ENCODE measurements around the gene TBL3.

TBL3 gene

DNA sequence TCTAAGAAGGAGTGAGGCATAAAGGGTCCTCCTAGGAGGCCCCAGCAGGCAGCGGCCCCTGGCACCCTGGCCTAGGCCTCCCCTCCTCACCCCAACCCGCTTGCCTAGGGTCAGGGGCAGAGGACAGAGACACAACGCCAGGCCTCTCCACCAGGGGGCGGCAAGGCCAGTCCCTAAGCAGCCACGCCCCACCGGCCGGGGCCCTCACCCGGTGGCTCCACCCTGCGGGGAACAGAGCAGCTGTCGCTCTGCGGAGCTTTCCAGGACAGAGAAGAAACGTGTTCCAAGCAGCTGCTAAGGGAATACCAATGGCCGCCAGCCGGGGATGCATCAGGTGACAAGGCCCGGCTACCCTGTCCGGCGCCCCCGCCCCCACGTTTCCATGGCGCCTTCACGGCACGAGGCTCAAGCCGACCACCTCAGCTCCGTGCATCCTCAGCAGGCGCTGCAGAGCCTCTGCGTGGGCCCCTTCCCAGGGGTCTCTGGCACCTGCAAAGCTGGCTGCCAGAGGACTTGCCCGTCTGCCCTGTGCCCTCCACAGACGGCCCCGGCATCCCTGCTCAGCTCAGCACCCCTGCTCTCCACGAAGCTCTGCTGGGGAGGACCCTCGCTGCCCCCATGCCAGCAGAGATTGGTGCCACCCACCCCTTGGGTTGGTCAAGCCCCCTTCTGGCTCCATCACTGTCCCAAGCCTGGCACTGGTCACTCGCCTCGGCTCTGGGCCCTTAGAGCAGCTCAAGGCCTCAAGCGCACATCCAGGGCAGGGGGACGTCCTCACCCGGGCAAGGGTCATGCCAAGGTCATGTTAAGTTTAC is 32.2 kb downstream of the TBL3 start:
- TF ChIP-seq CTCF (IDR thresholded peaks at IDR 0.05; ENCODE audit: low read depth, low read length, missing control alignments) = peak; percentile 97
- no peak for DNase-seq (ENCODE audit: extremely low read depth, low read depth)
- peak overlapping the region; percentile 9; the same call in 1 of the 2 replicates for H3K4me3 ChIP-seq (replicated peaks; ENCODE audit: low read depth, low read length)

GRCh38 chr16:2004795-2005517 is 33.1 kb downstream of the TBL3 start:
- no peak for TF ChIP-seq CTCF (IDR thresholded peaks at IDR 0.05; ENCODE audit: low read depth, low read length, missing control alignments)
- no peak overlapping the region for H3K4me3 ChIP-seq (replicated peaks; ENCODE audit: low read depth, low read length)
- no peak for DNase-seq (ENCODE audit: extremely low read depth, low read depth)

- TF ChIP-seq CTCF (IDR thresholded peaks at IDR 0.05; ENCODE audit: low read depth, low read length, missing control alignments) = no peak
- H3K4me3 ChIP-seq (replicated peaks; ENCODE audit: low read depth, low read length) = no peak overlapping the region
- no peak for DNase-seq (ENCODE audit: extremely low read depth, low read depth)
Measured at GRCh38 chr16:2005646-2006045, 33.8 kb downstream of the TBL3 start.

- no peak for DNase-seq (ENCODE audit: extremely low read depth, low read depth)
- no peak overlapping the region for H3K4me3 ChIP-seq (replicated peaks; ENCODE audit: low read depth, low read length)
- no peak for TF ChIP-seq CTCF (IDR thresholded peaks at IDR 0.05; ENCODE audit: low read depth, low read length, missing control alignments)
Measured at GRCh38 chr16:2006317-2006716, 34.5 kb downstream of the TBL3 start.

DNA sequence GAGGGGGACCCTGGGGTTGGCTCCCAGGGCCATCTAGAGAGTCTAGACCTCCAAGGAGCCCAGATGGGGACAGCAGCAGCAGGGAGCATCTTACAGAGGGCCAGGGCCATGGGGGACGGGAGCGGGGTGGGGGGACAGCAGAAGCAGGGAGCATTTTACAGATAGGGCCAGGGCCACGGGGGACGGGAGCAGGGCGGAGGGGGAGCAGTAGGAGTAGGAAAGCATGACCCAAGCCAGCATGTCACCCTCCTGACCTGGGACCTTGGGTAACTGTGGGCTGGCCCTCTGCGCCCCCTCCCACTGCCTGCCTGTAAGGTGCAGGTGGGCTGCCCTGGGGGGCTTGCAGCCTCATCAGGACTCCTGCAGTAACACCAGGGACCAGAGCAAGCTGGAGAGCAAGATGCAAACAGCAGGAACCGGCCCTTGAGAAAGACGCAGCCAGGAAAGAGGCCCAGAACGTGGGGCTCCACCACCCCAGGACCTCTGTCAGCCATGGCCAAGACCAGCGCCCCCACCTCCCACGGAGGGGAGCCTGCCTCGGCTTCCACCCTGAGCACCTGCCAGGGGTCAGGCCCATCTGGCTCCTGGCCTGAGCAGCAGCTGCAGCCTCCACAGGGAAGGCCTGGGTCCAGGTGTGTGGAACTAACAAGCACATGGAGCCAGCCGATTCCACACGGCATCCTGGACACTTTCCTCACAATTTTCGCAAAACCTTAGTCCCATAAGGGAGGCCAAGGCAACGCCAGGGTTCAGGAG is 35.4 kb downstream of the TBL3 start:
- TF ChIP-seq CTCF (IDR thresholded peaks at IDR 0.05; ENCODE audit: low read depth, low read length, missing control alignments) = no peak
- no peak for DNase-seq (ENCODE audit: extremely low read depth, low read depth)
- H3K4me3 ChIP-seq (replicated peaks; ENCODE audit: low read depth, low read length) = peak overlapping the region; percentile 69

DNA sequence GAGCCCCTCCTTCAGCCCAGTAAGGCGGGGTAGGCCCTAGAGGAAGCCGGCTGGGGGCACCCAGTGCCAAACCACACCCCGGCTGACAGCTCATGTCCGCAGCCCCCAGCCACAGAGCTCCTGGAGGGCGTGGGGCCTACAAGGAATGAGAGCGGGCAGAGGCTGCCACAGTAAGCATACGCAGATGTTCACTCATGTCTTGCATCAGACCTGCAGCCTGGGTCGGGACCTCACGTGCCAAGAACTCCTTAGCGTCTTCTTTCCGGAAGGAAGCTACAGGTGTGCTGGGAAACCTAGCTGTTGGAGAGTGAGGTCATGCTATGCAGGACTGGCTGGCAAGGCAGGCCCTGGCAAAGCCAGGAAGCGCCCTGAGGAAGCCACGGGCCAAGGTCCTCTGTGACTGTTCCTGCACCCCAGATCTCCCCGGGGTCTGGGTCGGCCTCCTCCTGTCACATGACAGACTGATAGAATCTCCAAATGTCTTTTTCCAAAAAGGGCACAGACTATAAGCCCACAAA is 36.2 kb downstream of the TBL3 start:
- no peak for DNase-seq (ENCODE audit: extremely low read depth, low read depth)
- peak overlapping the region; percentile 69 for H3K4me3 ChIP-seq (replicated peaks; ENCODE audit: low read depth, low read length)
- no peak for TF ChIP-seq CTCF (IDR thresholded peaks at IDR 0.05; ENCODE audit: low read depth, low read length, missing control alignments)
